B cell (primary cell): ENCODE measurements around the gene GRID1. TPM values are rescaled to one million over a fixed set of nuclear protein-coding genes. Genes with fewer than 3 reads are reported as not detected.

Experiments
- ATAC-seq: fragments of 200-7000 bp; cut with Tn5 transposase; one replicate; pipeline ENCODE4 v1.10.0; 2021; ENCODE audit warnings: low read depth, mild to moderate bottlenecking, moderate number of reproducible peaks, moderate library complexity
- CTCF ChIA-PET: fragments of 350-600 bp; sonication (Branson Sonifier 250); formaldehyde crosslinking; loops from one replicate; lab custom pipeline; 2021; ENCODE audit warnings: antibody characterized with exemption, inconsistent platforms; lab: Charles Lee
- POLR2A ChIA-PET: fragments of 350-600 bp; sonication (Branson Sonifier 250); formaldehyde crosslinking; loops from one replicate; lab custom pipeline; 2021; ENCODE audit warnings: antibody characterized with exemption; lab: Charles Lee
- DNase-seq: peaks from one replicate; pipeline ENCODE4 v3.0.0; 2013
- H2AFZ ChIP-seq: 2 replicates; pipeline ENCODE4 v1.6.1; 2012; ENCODE audit warnings: mild to moderate bottlenecking, low read depth, low read length; ENCODE audit not compliant: insufficient read depth, poor library complexity, severe bottlenecking
- H3K27ac ChIP-seq, 2 donors: 1 replicate in 1 of 2; 2 replicates in 1 of 2; pipeline ENCODE4 v1.5.1; 2012 to 2013; ENCODE audit warnings: low read length in 2 of 2, mild to moderate bottlenecking in 2 of 2, moderate library complexity in 1 of 2
- H3K27me3 ChIP-seq, 4 experiments: fragments of 200-600 bp in 1 of 4; sonication (generic) in 1 of 4; replicated peaks in 1 of 4; 1 replicate in 2 of 4; 2 replicates in 2 of 4; pipeline versions ENCODE4 v1.6.1 to v1.7.0; 2013 to 2016; ENCODE audit warnings: low read length in 3 of 4, mild to moderate bottlenecking in 2 of 4, mixed read lengths in 1 of 4, moderate library complexity in 1 of 4; ENCODE audit not compliant: insufficient read depth in 4 of 4, control insufficient read depth in 3 of 4; ENCODE audit errors: control extremely low read depth in 1 of 4
- H3K36me3 ChIP-seq, 2 experiments: replicated peaks in 1 of 2; 1 replicate in 1 of 2; 2 replicates in 1 of 2; pipeline versions ENCODE4 v1.6.1 to v1.7.1; 2013; ENCODE audit warnings: low read length in 1 of 2; ENCODE audit not compliant: insufficient read depth in 2 of 2, control insufficient read depth in 1 of 2; ENCODE audit errors: control extremely low read depth in 1 of 2, extremely low read depth in 1 of 2
- H3K4me1 ChIP-seq, 2 donors: fragments of 200-600 bp in 1 of 2; sonication (generic) in 1 of 2; 1 replicate in 1 of 2; 2 replicates in 1 of 2; pipeline versions ENCODE4 v1.5.1 to v1.6.1; 2013 to 2017; ENCODE audit warnings: low read length in 2 of 2; ENCODE audit not compliant: control insufficient read depth in 2 of 2, insufficient read depth in 2 of 2
- H3K4me2 ChIP-seq: replicated peaks from 2 replicates; pipeline ENCODE3; 2012; ENCODE audit warnings: mild to moderate bottlenecking, low read depth, low read length; ENCODE audit not compliant: poor library complexity, severe bottlenecking
- H3K4me3 ChIP-seq, 5 experiments: fragments of 200-600 bp in 1 of 5; sonication (generic) in 1 of 5; 1 replicate in 3 of 5; 2 replicates in 2 of 5; pipeline versions ENCODE4 v1.5.1 to v1.7.0; 2011 to 2016; ENCODE audit warnings: low read length in 4 of 5, mild to moderate bottlenecking in 4 of 5, low read depth in 2 of 5, control low read depth in 1 of 5, moderate library complexity in 1 of 5; ENCODE audit not compliant: insufficient read depth in 1 of 5; ENCODE audit errors: control extremely low read depth in 1 of 5, extremely low read depth in 1 of 5
- H3K79me2 ChIP-seq: fragments of 200-600 bp; sonication (generic); one replicate; pipeline ENCODE4 v1.6.0; 2016; ENCODE audit warnings: low read length; ENCODE audit not compliant: control insufficient read depth, insufficient read depth
- H3K9ac ChIP-seq: fragments of 200-600 bp; sonication (generic); 2 replicates; pipeline ENCODE4 v1.6.1; 2017; ENCODE audit warnings: mild to moderate bottlenecking, low read length, moderate library complexity
- H3K9me3 ChIP-seq, 3 donors: one replicate each; pipeline versions ENCODE4 v1.6.1 to v1.7.1; 2013; ENCODE audit warnings: low read length in 2 of 3; ENCODE audit not compliant: control insufficient read depth in 2 of 3, insufficient read depth in 1 of 3; ENCODE audit errors: control extremely low read depth in 1 of 3
- H4K20me1 ChIP-seq: 2 replicates; pipeline ENCODE4 v1.6.0; 2012; ENCODE audit warnings: mild to moderate bottlenecking, low read length; ENCODE audit not compliant: insufficient read depth, control insufficient read depth, poor library complexity, severe bottlenecking
- H3K27ac Mint-ChIP-seq: one replicate; pipeline ENCODE4 v1.8.0; 2021; ENCODE audit warnings: mixed read lengths
- H3K27me3 Mint-ChIP-seq: one replicate; pipeline ENCODE4 v1.8.0; 2021; ENCODE audit warnings: mixed read lengths
- H3K4me1 Mint-ChIP-seq: one replicate; pipeline ENCODE4 v1.8.0; 2021; ENCODE audit warnings: mixed read lengths
- H3K4me3 Mint-ChIP-seq: one replicate; pipeline ENCODE4 v1.8.0; 2021; ENCODE audit warnings: mixed read lengths
- H3K9me3 Mint-ChIP-seq: one replicate; pipeline ENCODE4 v1.8.0; 2022; ENCODE audit warnings: mixed read lengths; ENCODE audit not compliant: insufficient read depth
- CTCF ChIP-seq: fragments of 200-600 bp; IDR thresholded peaks from one replicate; pipeline ENCODE4 v1.8.0; 2022; ENCODE audit warnings: antibody characterized with exemption, mild to moderate bottlenecking
- EZH2 ChIP-seq: IDR thresholded peaks from 2 replicates; pipeline ENCODE4 v1.6.1; 2012; ENCODE audit warnings: borderline replicate concordance, low read depth, mild to moderate bottlenecking, moderate library complexity, low read length; ENCODE audit not compliant: insufficient read depth, poor library complexity, severe bottlenecking
- WGBS: methylation state at CpG from one replicate; pipeline ENCODE4 v1.1.5; 2013; ENCODE audit warnings: missing lambda C conversion rate; ENCODE audit not compliant: insufficient coverage; 5-methylcytosine and 5-hydroxymethylcytosine counted together
- intact Hi-C: fragments of 100-400 bp; cut with micrococcal nuclease; formaldehyde crosslinking; loops from one replicate; pipeline ENCODE4 v1.10.0; 2022
- polyA plus RNA-seq: library from polyadenylated mRNA; depleted of rRNA; stranded (reverse); fragments of >200 nt; gene quantifications from 2 replicates; pipeline ENCODE4 v1.2.3, GENCODE V29; 2012
- total RNA-seq, 2 donors: library from RNA; stranded (reverse); fragments of 120-200 nt in 1 of 2; gene quantifications; 1 replicate in 1 of 2; 2 replicates in 1 of 2; pipeline versions ENCODE4 v1.2.3 to v1.2.4, GENCODE V29; 2013 to 2022

The GRID1 gene
- total and polyA plus RNA-seq, 2 donors (not counting 1 experiment from before 2014, with no cell fraction given): not detected

GRCh38 chr10:85786401-85786899 lies 580.1 kb downstream of the GRID1 start:
- intact Hi-C loops: no loop called here
- WGBS: 86% methylated on average over 5 of the region's 10 CpGs
- Histone ChIP-seq H4K20me1 (no peaks in the 10 kb centered on the region), H3K9ac (no peak overlapping the region), H3K4me2 (no peak overlapping the region), H3K27ac (no peak overlapping the region), H3K79me2 (no peaks in the 10 kb centered on the region), H3K36me3 (no peaks in the 10 kb centered on the region), H3K9me3 (no peaks in the 10 kb centered on the region), H3K4me1 (no peaks in the 10 kb centered on the region), H2AFZ (no peak overlapping the region), H3K27me3 (no peaks in the 10 kb centered on the region), H3K4me3 (no peak overlapping the region)
- ATAC-seq (no peak), DNase-seq (no peak)
- POLR2A ChIA-PET: no interaction called here
- CTCF ChIA-PET: no interaction called here
- no peak overlapping the region for H3K4me3 Mint-ChIP-seq
- TF ChIP-seq CTCF: no peak
- TF ChIP-seq EZH2: no peak
- H3K9me3 Mint-ChIP-seq: no peaks in the 10 kb centered on the region
- H3K4me1 Mint-ChIP-seq: no peaks in the 10 kb centered on the region
- H3K27ac Mint-ChIP-seq: no peak overlapping the region
- peaks cover 9% of the 10 kb centered on the region for H3K27me3 Mint-ChIP-seq

- POLR2A ChIA-PET: no interaction called here
These were observed 581.8 kb downstream of the GRID1 start for GRCh38 chr10:85784792-85785191.

More at GRCh38 chr10:85784792-85785191, 581.8 kb downstream of the GRID1 start:
- Mint-ChIP-seq H3K4me3 (no peak overlapping the region), H3K27me3 (peaks cover 4% of the 10 kb centered on the region), H3K27ac (no peak overlapping the region), H3K4me1 (no peaks in the 10 kb centered on the region), H3K9me3 (no peaks in the 10 kb centered on the region)
- H3K4me1 ChIP-seq: no peaks in the 10 kb centered on the region
- no peaks in the 10 kb centered on the region for H3K36me3 ChIP-seq
- CTCF ChIA-PET: no interaction called here
- intact Hi-C loops: no loop called here
- no peak for TF ChIP-seq EZH2
- no peak for TF ChIP-seq CTCF
- no peaks in the 10 kb centered on the region for H3K79me2 ChIP-seq
- H3K9me3 ChIP-seq: no peaks in the 10 kb centered on the region
- ATAC-seq (no peak), DNase-seq (no peak)
- H3K4me2 ChIP-seq: no peak overlapping the region
- WGBS: 95% methylated on average over 2 of the region's 5 CpGs
- no peaks in the 10 kb centered on the region for H4K20me1 ChIP-seq
- no peak overlapping the region for H2AFZ ChIP-seq
- H3K27me3 ChIP-seq: no peaks in the 10 kb centered on the region
- H3K9ac ChIP-seq: no peak overlapping the region
- no peak overlapping the region for H3K27ac ChIP-seq
- no peak overlapping the region for H3K4me3 ChIP-seq
